Stimulated activated CD4-positive, alpha-beta T cell treated with anti-CD3 and anti-CD28 coated beads, TNF-alpha, amount 100 ng/mL, for 4 hours (primary cell): ENCODE results near the gene ACOXL.

ENCODE experiments used
- DNase-seq, 3 experiments: peaks; one replicate each; pipeline ENCODE4 v3.0.0-alpha.2; 2020; ENCODE audit warnings: low read depth in 3 of 3

Gene ACOXL

GRCh38 chr2:110755491-110756078 is 23.2 kb downstream of the ACOXL start:
- DNase-seq: no peak

GRCh38 chr2:110759411-110759810 is 27.0 kb downstream of the ACOXL start:
- DNase-seq: no peak

GRCh38 chr2:110764931-110765330 is 32.6 kb downstream of the ACOXL start:
- no peak for DNase-seq

GRCh38 chr2:110766291-110766690 is 33.9 kb downstream of the ACOXL start:
- no peak for DNase-seq

- DNase-seq: no peak
These were observed 36.2 kb downstream of the ACOXL start for GRCh38 chr2:110768591-110768990.

GRCh38 chr2:110770404-110770958 is 38.1 kb downstream of the ACOXL start:
- DNase-seq: no peak

GRCh38 chr2:110770959-110771431 is 38.6 kb downstream of the ACOXL start:
- DNase-seq: no peak

- DNase-seq: no peak
These were observed 39.4 kb downstream of the ACOXL start for GRCh38 chr2:110771547-110772382.

- no peak for DNase-seq
These were observed 40.0 kb downstream of the ACOXL start for GRCh38 chr2:110772383-110772755.

- no peak for DNase-seq
These were observed 41.1 kb downstream of the ACOXL start for GRCh38 chr2:110773401-110773921.

GRCh38 chr2:110774701-110775100 is 42.3 kb downstream of the ACOXL start:
- no peak for DNase-seq

GRCh38 chr2:110777531-110778311 is 45.3 kb downstream of the ACOXL start:
- no peak for DNase-seq

GRCh38 chr2:110780461-110780860 is 48.1 kb downstream of the ACOXL start:
- DNase-seq: no peak

- no peak for DNase-seq
These were observed 51.0 kb downstream of the ACOXL start for GRCh38 chr2:110783196-110783873.

GRCh38 chr2:110784047-110784631 is 51.8 kb downstream of the ACOXL start:
- DNase-seq: no peak

GRCh38 chr2:110785439-110785838 is 53.1 kb downstream of the ACOXL start:
- no peak for DNase-seq

- DNase-seq: no peak
These were observed 56.6 kb downstream of the ACOXL start for GRCh38 chr2:110788976-110789375.

- no peak for DNase-seq
These were observed 57.3 kb downstream of the ACOXL start for GRCh38 chr2:110789706-110790105.

GRCh38 chr2:110790907-110791306 is 58.5 kb downstream of the ACOXL start:
- no peak for DNase-seq

GRCh38 chr2:110791435-110791834 is 59.1 kb downstream of the ACOXL start:
- DNase-seq: no peak

GRCh38 chr2:110793034-110793433 is 60.7 kb downstream of the ACOXL start:
- DNase-seq: no peak
